ENCODE results near the gene CIC. TPM values are rescaled to one million over a fixed set of nuclear protein-coding genes. Genes with fewer than 3 reads are reported as not detected.

Gene CIC
- total and polyA plus RNA-seq, 9 of the 15 experiments (the other 6 are each of a cell fraction or from before 2014, with no cell fraction given), result 0.07 to 44.7 (median 8.6) TPM

DNA sequence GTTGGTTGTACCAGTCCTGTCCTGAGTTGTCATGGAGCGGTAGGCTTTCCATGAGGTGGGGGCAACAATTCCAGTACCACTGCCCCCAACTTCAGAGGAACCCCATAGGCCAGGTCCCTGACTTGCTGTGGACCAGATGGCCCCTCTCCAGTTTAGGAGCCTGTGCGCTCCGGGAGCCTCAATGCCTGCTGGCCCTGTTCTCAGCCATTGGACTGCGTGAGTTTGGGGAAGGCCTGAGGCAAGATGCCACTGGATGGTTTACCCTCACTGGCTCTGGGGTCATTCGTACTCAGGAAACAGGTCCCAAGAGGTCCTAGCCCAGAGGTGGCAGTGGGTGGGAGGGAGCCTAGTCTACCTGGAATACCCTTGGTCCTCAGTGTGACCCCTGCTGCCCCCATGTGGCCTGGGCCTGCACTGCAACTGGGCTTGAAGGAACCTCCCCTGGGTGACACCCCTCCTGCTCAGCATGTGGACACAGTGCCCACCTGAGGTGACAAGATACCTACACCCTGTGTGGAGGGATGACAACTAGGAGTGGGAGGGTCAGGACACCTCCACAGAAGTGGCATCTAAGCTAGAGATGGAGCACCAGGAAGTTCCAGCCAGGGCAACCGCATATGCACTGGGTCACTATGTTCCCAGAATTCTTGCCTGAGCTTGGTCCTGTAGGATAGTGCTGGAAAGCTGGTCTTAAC, 26.9 kb downstream of the CIC start (continued):
- TF ChIP-seq, protein P1, sequence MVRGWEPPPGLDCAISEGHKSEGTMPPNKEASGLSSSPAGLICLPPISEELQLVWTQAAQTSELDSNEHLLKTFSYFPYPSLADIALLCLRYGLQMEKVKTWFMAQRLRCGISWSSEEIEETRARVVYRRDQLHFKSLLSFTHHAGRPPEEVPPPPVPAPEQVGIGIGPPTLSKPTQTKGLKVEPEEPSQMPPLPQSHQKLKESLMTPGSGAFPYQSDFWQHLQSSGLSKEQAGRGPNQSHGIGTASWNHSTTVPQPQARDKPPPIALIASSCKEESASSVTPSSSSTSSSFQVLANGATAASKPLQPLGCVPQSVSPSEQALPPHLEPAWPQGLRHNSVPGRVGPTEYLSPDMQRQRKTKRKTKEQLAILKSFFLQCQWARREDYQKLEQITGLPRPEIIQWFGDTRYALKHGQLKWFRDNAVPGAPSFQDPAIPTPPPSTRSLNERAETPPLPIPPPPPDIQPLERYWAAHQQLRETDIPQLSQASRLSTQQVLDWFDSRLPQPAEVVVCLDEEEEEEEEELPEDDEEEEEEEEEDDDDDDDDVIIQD (CRISPR knock-in tag; IDR thresholded peaks at IDR 0.05), result no peak
- TF ChIP-seq ELF1 (tag; IDR thresholded peaks at IDR 0.05) (no peak), TCF7L2 (IDR thresholded peaks at IDR 0.05; ENCODE audit: low read depth, low read length) (no peak), HDAC8 (tag; IDR thresholded peaks at IDR 0.05) (no peak), ZNF57 (CRISPR knock-in tag; IDR thresholded peaks at IDR 0.05) (no peak), SNRNP70 (optimal IDR thresholded peaks at IDR 0.05; ENCODE audit: low read depth, low read length) (no peak), ZNF121 (CRISPR knock-in tag; conservative IDR thresholded peaks at IDR 0.05) (no peak), KLF13 (tag; IDR thresholded peaks at IDR 0.05; ENCODE audit: borderline replicate concordance, low read depth) (no peak), HMGN3 (IDR thresholded peaks at IDR 0.05; ENCODE audit: borderline replicate concordance, extremely low read depth, insufficient read length, low read depth, low read length) (no peak), PCBP2 (IDR thresholded peaks at IDR 0.05; ENCODE audit: low read depth, low read length, poor library complexity, severe bottlenecking) (no peak), HDAC2 (IDR thresholded peaks at IDR 0.05) (no peak), PURB (CRISPR knock-in tag; IDR thresholded peaks at IDR 0.05; ENCODE audit: low read depth) (no peak)
- TF ChIP-seq, protein P2, sequence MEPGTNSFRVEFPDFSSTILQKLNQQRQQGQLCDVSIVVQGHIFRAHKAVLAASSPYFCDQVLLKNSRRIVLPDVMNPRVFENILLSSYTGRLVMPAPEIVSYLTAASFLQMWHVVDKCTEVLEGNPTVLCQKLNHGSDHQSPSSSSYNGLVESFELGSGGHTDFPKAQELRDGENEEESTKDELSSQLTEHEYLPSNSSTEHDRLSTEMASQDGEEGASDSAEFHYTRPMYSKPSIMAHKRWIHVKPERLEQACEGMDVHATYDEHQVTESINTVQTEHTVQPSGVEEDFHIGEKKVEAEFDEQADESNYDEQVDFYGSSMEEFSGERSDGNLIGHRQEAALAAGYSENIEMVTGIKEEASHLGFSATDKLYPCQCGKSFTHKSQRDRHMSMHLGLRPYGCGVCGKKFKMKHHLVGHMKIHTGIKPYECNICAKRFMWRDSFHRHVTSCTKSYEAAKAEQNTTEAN (CRISPR knock-in tag; IDR thresholded peaks at IDR 0.05), result no peak
- TF ChIP-seq, protein P3, sequence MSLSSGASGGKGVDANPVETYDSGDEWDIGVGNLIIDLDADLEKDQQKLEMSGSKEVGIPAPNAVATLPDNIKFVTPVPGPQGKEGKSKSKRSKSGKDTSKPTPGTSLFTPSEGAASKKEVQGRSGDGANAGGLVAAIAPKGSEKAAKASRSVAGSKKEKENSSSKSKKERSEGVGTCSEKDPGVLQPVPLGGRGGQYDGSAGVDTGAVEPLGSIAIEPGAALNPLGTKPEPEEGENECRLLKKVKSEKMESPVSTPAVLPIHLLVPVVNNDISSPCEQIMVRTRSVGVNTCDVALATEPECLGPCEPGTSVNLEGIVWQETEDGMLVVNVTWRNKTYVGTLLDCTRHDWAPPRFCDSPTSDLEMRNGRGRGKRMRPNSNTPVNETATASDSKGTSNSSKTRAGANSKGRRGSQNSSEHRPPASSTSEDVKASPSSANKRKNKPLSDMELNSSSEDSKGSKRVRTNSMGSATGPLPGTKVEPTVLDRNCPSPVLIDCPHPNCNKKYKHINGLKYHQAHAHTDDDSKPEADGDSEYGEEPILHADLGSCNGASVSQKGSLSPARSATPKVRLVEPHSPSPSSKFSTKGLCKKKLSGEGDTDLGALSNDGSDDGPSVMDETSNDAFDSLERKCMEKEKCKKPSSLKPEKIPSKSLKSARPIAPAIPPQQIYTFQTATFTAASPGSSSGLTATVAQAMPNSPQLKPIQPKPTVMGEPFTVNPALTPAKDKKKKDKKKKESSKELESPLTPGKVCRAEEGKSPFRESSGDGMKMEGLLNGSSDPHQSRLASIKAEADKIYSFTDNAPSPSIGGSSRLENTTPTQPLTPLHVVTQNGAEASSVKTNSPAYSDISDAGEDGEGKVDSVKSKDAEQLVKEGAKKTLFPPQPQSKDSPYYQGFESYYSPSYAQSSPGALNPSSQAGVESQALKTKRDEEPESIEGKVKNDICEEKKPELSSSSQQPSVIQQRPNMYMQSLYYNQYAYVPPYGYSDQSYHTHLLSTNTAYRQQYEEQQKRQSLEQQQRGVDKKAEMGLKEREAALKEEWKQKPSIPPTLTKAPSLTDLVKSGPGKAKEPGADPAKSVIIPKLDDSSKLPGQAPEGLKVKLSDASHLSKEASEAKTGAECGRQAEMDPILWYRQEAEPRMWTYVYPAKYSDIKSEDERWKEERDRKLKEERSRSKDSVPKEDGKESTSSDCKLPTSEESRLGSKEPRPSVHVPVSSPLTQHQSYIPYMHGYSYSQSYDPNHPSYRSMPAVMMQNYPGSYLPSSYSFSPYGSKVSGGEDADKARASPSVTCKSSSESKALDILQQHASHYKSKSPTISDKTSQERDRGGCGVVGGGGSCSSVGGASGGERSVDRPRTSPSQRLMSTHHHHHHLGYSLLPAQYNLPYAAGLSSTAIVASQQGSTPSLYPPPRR (CRISPR knock-in tag; IDR thresholded peaks at IDR 0.05; ENCODE audit: borderline replicate concordance), result no peak
- TF ChIP-seq, protein P4, sequence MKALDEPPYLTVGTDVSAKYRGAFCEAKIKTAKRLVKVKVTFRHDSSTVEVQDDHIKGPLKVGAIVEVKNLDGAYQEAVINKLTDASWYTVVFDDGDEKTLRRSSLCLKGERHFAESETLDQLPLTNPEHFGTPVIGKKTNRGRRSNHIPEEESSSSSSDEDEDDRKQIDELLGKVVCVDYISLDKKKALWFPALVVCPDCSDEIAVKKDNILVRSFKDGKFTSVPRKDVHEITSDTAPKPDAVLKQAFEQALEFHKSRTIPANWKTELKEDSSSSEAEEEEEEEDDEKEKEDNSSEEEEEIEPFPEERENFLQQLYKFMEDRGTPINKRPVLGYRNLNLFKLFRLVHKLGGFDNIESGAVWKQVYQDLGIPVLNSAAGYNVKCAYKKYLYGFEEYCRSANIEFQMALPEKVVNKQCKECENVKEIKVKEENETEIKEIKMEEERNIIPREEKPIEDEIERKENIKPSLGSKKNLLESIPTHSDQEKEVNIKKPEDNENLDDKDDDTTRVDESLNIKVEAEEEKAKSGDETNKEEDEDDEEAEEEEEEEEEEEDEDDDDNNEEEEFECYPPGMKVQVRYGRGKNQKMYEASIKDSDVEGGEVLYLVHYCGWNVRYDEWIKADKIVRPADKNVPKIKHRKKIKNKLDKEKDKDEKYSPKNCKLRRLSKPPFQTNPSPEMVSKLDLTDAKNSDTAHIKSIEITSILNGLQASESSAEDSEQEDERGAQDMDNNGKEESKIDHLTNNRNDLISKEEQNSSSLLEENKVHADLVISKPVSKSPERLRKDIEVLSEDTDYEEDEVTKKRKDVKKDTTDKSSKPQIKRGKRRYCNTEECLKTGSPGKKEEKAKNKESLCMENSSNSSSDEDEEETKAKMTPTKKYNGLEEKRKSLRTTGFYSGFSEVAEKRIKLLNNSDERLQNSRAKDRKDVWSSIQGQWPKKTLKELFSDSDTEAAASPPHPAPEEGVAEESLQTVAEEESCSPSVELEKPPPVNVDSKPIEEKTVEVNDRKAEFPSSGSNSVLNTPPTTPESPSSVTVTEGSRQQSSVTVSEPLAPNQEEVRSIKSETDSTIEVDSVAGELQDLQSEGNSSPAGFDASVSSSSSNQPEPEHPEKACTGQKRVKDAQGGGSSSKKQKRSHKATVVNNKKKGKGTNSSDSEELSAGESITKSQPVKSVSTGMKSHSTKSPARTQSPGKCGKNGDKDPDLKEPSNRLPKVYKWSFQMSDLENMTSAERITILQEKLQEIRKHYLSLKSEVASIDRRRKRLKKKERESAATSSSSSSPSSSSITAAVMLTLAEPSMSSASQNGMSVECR (CRISPR knock-in tag; IDR thresholded peaks at IDR 0.05), result no peak; the same call in 1 of the 2 replicates
